Measurements from ENCODE around the gene KCNIP1. TPM values are rescaled to one million over a fixed set of nuclear protein-coding genes. Genes with fewer than 3 reads are reported as not detected.

The KCNIP1 gene
- total RNA-seq, 4 donors from 2014 or later: not detected

DNA sequence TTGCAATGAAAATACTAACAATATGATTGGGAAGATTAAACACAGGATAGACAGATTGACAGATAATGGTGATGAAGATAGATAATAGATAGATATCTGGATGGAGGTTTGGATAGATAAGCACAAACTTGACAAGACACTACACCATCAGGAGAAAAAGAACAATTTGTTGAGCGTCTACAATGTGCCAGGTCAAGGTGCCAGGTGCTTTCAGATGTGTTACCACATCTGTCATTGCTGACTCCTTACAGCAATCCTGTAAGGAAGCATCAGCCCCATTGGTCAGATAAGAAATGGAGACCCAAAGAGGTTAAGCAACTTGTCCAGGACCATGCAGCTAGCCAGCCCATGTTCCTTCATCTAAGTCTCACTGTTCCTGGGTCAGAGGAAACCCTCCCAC is 278.1 kb downstream of the KCNIP1 start:
- WGBS, 2 donors: 48 to 63% methylated on average over 1 of the region's 1 CpG
- DNase-seq (ENCODE audit: low spot score in 2 of 2): no peak
- TF ChIP-seq, protein P1, sequence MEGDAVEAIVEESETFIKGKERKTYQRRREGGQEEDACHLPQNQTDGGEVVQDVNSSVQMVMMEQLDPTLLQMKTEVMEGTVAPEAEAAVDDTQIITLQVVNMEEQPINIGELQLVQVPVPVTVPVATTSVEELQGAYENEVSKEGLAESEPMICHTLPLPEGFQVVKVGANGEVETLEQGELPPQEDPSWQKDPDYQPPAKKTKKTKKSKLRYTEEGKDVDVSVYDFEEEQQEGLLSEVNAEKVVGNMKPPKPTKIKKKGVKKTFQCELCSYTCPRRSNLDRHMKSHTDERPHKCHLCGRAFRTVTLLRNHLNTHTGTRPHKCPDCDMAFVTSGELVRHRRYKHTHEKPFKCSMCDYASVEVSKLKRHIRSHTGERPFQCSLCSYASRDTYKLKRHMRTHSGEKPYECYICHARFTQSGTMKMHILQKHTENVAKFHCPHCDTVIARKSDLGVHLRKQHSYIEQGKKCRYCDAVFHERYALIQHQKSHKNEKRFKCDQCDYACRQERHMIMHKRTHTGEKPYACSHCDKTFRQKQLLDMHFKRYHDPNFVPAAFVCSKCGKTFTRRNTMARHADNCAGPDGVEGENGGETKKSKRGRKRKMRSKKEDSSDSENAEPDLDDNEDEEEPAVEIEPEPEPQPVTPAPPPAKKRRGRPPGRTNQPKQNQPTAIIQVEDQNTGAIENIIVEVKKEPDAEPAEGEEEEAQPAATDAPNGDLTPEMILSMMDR (IDR thresholded peaks at IDR 0.05): no peak
- TF ChIP-seq POLR2A (IDR thresholded peaks at IDR 0.05): no peak
- H3K4me3 ChIP-seq (ENCODE audit: low read depth, poor library complexity, severe bottlenecking): no peak overlapping the region
- intact Hi-C loops (cut with DNase I; ENCODE audit: low total_unique reads): no loop called here

DNA sequence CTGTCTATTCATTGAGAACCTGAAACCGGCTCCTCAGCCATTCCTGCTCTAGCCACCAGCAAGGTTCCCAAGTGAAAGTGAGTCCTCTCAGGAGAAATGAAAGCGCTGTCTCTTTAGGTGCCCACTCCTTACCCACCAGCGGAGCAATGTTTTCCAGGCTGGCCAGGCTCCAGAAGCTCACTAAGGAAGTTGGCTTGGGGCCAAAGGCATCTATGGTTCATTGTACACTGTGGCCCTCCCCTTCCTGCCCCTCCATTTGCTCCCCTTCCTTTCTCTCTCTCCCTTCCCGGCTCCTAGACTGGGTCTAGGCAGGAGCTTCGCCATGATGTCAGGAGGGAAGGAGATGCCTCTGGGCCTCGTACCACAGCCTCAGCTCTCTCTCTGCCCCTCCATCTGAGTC is 278.6 kb downstream of the KCNIP1 start:
- H3K4me3 ChIP-seq (ENCODE audit: low read depth, poor library complexity, severe bottlenecking): no peak overlapping the region
- peak in 1 of 2 donors; percentile 59 for DNase-seq (ENCODE audit: low spot score in 2 of 2)
- TF ChIP-seq, protein P1 (IDR thresholded peaks at IDR 0.05): no peak
- TF ChIP-seq POLR2A (IDR thresholded peaks at IDR 0.05): no peak
- intact Hi-C loops (cut with DNase I; ENCODE audit: low total_unique reads): no loop called here
- 64 to 72% methylated on average over 6 of the region's 6 CpGs for WGBS, 2 donors

DNA sequence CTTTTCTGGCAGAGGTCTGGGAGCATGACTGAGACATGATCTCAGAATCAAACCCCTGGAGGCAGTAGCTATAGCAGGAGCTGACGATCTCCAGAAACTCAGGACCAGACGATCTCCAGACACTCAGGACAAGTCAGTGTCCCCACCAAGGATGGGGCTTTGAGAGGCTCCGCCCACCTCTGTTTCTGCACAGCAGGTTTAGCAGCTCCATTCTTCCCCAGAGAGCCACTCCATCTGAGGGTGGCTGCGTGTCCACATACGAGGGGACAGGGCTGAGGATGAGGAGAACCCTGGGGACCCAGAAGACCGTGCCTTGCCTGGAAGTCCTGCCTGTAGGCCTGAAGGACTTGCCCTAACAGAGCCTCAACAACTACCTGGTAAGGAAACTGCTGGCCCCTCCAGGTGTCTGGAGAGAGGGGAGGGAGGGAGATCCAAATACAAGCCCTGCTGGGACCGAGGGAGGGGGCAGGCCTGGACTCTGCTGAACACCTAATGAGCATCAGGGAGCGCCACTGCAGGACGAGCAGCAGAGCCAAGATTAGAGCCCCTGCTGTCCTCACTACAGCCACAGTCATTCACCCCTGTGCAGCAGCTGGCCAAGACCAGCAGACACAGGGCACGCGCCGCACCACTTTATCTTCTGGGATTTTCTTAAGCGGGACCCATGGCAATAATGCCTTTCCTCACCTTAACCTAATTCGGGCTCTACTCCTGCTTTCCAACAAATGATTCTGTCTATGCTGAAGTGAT is 279.9 kb downstream of the KCNIP1 start, which contains the start of gene GABRP:
Gene GABRP (plus strand): TSS at position 228 of the 750 bp plus-strand sequence. CDS start 4,891 bp downstream, outside the sequence.
- WGBS, 2 donors: 82 to 86% methylated on average over 11 to 14 of the region's 14 CpGs
- TF ChIP-seq, protein P1 (IDR thresholded peaks at IDR 0.05): no peak
- no peak for TF ChIP-seq POLR2A (IDR thresholded peaks at IDR 0.05)
- no peak within 1 kb of the TSS for H3K4me3 ChIP-seq (ENCODE audit: low read depth, poor library complexity, severe bottlenecking)
- DNase-seq (ENCODE audit: low spot score in 2 of 2): peak in 1 of 2 donors; percentile 68
- intact Hi-C loops (cut with DNase I; ENCODE audit: low total_unique reads): no loop called here

DNA sequence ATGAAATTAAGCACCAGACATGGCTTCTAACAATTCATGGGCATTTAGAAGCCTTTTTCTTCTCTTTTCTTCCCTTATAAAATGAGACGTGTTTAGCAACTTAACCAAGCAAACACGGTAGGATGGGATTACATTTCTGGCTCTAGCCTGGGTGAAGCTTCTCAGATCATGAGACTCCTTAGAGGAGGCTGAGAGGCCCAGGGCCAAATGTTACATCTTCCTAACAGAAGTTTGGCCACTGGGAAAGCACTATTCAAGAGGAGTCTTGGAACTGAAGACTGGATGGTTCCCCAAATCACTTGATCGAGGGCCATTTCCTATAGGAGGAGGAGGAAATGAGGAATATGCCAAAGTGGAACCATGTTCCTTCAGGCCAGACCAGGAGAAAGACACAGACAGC is 281.6 kb downstream of the KCNIP1 start:
- WGBS, 2 donors: 66 to 67% methylated on average over 3 of the region's 3 CpGs

More for the DNA sequence above, 281.6 kb downstream of the KCNIP1 start:
- peak in 1 of 2 donors; percentile 52 for DNase-seq (ENCODE audit: low spot score in 2 of 2)
- no peak overlapping the region for H3K4me3 ChIP-seq (ENCODE audit: low read depth, poor library complexity, severe bottlenecking)
- intact Hi-C loops (cut with DNase I; ENCODE audit: low total_unique reads): no loop called here
- TF ChIP-seq, protein P1 (IDR thresholded peaks at IDR 0.05): no peak
- TF ChIP-seq POLR2A (IDR thresholded peaks at IDR 0.05): no peak

Other genes with a start within 250 kb of the KCNIP1 start
- 1 to 10 TPM; 4.6 to 6.5 (median 5.7) TPM for gene LCP2, start 206.2 kb upstream of the KCNIP1 start, total RNA-seq
- 1 to 10 TPM in 3 of 4 donors, under 1 TPM in 1; 0.55 to 2.4 (median 1.1) TPM for gene KCNMB1, start 114.7 kb upstream of the KCNIP1 start, total RNA-seq